COR-L47 (cell line): ENCODE data around the gene KIF14.
A peak's percentile ranks its signal among the peaks of the same experiment; 100 is the strongest.
"Not testable (repeated sequence)": the region's sequence is repeated elsewhere in the genome, so short reads cannot be mapped to it uniquely, and the experiment has no call there.

Experiments used
- DNase-seq: peaks from one replicate; lab custom pipeline; 2025; lab: John Stamatoyannopoulos, UW

Gene KIF14

DNA sequence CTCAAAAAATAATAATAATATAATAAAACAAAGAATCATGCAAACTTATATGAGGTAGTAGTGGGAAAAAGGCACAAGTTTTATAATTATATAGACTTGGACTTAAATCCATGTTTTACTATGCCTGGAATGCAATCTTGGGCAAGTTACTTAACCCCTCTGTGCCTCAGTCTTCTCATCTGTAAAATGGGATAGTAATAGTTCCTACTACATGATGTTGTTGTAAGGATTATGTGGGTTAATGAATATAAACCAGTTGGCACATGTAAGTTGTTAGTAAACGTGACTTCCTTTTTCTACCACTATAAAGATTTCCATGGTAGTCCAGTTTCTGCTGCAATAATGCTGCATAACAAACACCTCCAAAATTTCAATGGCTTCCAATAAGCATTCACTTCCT, 10.8 kb upstream of the KIF14 start:
- no peak for DNase-seq

GRCh38 chr1:200630515-200630899, 10.0 kb upstream of the KIF14 start:
- not testable (repeated sequence) for DNase-seq

DNA sequence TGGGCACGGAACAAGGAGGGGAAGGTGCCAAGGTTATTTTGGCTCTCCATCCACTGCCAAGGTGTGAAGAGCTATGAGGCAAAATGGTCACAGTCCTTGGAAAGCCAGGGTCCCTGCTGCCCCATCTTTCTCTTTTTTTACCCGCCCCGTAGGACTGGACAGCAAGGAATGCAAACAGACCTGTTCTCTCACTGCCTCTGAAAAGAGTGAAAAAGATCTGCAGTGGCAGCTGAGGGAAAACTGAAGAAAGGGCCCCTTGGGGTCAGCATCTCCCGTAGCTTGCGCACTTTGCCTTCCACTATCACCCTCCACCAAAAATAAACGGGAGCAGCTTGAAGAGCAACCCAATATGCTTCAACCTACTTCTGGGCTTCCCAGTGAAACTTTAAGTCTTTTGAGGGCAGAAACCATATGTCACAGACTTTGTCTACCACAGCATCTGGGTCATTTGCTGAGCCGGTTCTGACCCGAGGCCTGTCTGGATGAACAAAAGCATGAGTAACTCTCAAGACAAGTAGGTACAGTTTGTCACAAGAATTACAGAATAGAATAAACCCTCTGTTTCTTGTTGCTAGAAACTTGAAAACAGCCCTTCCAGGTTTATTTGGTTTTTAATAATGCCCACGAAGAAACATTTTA, 9.4 kb upstream of the KIF14 start:
- no peak for DNase-seq

GRCh38 chr1:200628223-200628881, 7.8 kb upstream of the KIF14 start:
- no peak for DNase-seq

- no peak for DNase-seq
Observed at GRCh38 chr1:200627575-200628222, 7.1 kb upstream of the KIF14 start.

GRCh38 chr1:200626853-200627534, 6.4 kb upstream of the KIF14 start:
- no peak for DNase-seq

GRCh38 chr1:200625381-200625824, 4.9 kb upstream of the KIF14 start:
- no peak for DNase-seq

DNA sequence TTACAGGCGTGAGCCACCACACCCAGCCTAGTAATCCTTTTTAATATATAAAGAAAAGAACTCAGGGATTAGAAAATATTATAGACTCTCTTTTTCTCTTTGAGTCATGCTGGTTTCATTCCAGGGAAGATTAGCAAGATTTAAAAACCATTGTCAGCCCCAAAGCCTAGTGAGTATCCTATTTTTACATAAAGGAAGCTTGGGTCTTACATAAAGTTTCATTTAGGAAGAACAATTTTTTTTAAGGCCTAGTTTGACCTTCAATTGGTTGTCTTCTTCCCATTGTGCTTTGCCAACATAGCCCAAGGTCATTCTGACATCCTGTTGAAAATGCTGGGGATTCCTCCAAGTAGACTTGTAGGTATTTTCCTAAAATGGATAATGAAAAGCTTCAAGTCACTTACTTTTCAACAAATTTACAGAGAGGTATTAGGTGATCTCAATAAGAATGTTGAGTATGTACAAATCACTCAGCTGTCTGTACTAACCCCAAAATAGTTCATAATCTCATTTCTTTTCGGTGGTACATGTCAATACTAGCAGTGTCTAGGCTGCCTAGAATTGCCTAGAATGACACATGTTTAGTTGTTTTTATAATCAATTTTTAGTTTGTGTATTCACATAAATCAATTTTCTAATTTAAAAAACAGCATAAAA, 4.3 kb upstream of the KIF14 start:
- no peak for DNase-seq

GRCh38 chr1:200619894-200620272, 668 bp downstream of the KIF14 start:
- DNase-seq, result no peak

- no peak for DNase-seq
Observed at GRCh38 chr1:200610846-200611245, 9.7 kb downstream of the KIF14 start.

- DNase-seq, result no peak
Observed at GRCh38 chr1:200602632-200603031, 17.9 kb downstream of the KIF14 start.

DNA sequence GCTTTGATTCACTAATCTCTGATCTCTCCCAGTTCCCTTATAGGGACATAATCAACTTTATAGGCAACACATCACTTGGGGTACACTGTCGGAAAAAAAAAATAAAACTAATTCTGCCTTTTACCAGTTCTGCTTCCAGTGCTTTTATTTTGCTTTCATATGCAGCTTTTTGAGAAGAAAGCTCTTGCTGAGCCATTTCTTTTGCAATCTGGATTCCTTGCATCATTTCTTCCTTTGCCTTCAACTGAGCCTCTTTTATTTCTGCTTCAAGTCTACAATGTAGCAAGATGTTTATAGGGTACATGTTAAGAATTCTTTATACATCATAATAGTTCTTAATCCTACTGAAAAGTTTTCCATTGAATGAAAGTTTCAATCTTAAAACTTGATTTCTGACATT, 30.6 kb downstream of the KIF14 start:
- no peak for DNase-seq

GRCh38 chr1:200588698-200589097, 31.9 kb downstream of the KIF14 start:
- DNase-seq, result no peak

DNA sequence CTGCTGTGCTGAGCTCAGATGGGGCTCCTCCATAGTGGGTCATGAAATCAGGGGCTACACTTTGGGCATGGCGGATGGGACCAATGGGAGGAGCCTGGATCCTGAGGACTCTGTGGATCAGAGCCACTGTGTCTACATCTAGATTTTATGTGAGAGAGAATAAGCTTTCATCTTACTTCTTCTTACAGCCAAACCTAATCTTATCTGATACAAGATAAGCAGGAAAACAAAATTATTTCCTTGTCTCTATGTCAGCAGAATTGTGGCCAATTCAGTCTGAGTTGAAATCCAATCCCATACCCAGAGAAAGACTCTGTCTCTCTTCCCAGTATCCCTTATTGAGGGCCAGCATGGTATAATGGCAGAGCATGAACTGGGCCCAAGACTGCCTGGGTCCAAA, 56.2 kb downstream of the KIF14 start:
- DNase-seq, result no peak

GRCh38 chr1:200561856-200562214, 58.7 kb downstream of the KIF14 start:
- no peak for DNase-seq

- DNase-seq, result no peak
Observed at GRCh38 chr1:200558866-200559459, 61.6 kb downstream of the KIF14 start.

- peak; percentile 26 for DNase-seq
Observed at GRCh38 chr1:200556002-200556401, 64.5 kb downstream of the KIF14 start.

DNA sequence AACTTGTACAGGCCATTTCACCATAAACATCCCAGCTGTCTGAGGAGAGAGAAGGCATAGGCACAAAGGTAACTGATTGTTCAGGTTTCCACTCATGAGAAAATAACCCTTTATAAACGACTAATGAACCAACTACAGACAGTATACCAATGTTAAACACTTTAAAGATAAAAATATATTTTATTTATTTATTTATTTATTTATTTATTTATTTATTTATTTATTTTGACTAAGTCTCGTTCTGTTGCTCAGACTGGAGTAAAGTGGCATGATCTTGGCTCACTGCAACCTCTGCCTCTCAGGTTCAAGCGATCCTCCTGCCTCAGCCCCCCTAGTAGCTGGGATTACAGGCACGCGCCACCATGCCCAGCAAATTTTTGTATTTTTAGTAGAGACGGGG, 67.8 kb downstream of the KIF14 start:
- not testable (repeated sequence) for DNase-seq

- DNase-seq, result no peak
Observed at GRCh38 chr1:200550367-200550766, 70.2 kb downstream of the KIF14 start.

DNA sequence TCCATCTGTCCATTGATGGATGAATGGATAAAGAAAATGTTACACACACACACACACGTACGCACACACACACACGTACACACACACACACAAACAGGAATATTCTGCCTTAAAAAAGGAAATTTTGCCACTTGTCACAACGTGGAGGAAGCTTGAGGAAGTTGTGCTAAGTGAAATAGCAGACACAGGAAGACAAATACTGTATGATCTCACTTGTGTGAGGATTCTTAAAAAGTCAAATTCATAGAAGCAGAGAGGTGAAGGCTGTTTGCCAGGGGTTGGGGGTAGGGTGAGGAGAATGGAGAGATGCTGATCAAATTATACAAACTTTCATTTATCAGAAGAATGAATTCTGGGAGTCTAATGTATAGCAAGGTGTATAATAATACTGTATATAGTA, 73.2 kb downstream of the KIF14 start:
- DNase-seq, result no peak

DNA sequence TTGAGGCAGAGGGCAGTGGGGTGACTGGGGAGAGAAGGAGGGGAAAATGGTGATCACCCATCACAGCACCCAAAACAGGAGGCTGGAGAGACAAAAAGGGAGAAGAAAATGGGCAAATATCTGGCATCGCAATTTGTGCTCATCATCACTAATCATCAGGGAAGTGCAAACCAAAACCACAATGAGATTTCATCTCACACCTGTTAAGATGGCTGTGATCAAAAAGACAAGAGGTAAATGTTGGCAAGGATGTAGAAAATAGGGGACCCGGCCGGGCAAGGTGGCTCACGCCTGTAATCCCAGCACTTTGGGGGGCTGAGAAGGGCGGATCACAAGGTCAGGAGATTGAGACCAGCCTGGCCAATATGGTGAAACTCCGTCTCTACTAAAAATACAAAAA, 74.0 kb downstream of the KIF14 start:
- DNase-seq, result no peak

DNA sequence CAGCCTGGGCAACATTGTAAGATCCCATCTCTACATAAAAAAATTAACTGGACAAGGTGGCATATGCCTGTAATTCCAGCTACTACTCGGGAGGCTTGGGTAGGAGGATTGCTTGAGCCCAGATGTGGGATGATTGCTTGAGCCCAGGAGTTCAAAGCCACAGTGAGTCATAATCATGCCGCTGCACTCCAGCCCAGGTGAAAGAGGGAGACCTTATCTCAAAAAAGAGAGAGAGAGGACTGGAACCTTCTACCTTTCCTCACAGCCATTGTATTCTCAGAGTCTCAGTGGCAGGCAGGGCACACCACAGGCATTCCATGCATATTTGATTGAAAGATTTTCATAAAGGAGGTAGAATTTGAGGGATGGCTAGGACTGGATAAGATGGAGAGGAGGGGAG, 78.4 kb downstream of the KIF14 start:
- no peak for DNase-seq
